ENCODE data around the gene MSH5. TPM values are rescaled to one million over a fixed set of nuclear protein-coding genes. Genes with fewer than 3 reads are reported as not detected.
A peak's percentile ranks its signal among the peaks of the same experiment; 100 is the strongest.

MSH5 gene
- total and polyA plus RNA-seq, 9 of the 15 experiments (the other 6 are each of a cell fraction or from before 2014, with no cell fraction given), result 12.5 to 104 (median 46.6) TPM

DNA sequence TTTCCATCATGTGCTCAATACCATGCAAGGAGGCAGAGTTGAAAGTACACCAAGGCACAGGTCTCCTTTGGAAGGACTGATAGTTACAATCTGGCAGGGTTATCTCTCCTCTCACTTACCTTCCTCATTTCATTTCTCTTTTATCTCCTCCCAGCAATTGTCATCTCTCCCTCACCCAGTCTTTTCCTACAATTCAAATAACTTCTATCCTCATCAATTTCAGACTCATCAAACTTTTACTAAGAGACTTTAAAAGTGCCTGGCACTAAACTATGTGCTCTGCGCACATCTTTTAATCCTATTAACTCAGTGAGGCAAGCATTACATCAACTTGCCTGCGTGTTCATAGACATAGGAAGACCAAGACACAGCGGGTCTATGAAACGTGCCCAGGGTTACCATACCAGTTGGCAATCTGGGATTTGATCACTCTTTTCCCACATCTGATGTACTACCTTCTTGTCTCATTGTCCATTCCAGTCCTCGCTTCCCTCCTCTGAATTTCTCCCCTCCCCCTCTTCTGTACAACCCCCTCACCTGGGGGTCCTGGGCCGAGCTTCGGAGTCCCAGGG lies 54.6 kb downstream of the MSH5 start:
- peak overlapping the region; percentile 22 for H2AFZ ChIP-seq (ENCODE audit: low read depth, low read length)
- BruUV-seq (replicated peaks), result no TSS peak
- H3K4me3 ChIP-seq, result peak overlapping the region; percentile 61
- peaks cover 71% of the 10 kb centered on the region for H3K36me3 ChIP-seq (ENCODE audit: control insufficient read depth, insufficient read depth, low read length)
- POLR2A ChIA-PET, result interaction anchor here (0.6 to 4.3 kb wide), 11 partner anchors 9 to 336 kb away, joined by 3 to 58 read pairs (median 8); partner anchors contain the start of genes BAG6, HSPA1A, HSPA1B and HSPA1L
- 2% methylated on average over 7 of the region's 7 CpGs for WGBS (ENCODE audit: insufficient coverage, low coverage, missing lambda C conversion rate)
- intact Hi-C loops (cut with micrococcal nuclease) (loop anchor here (2.0 kb wide), 3 partner anchors 18 to 60 kb away; partner anchors contain the start of genes HSPA1A, HSPA1L and VWA7), in situ Hi-C loops (cut with MboI) (no loop called here)
- CTCF ChIA-PET (ENCODE audit: low intra/inter-chr PET ratio), result interaction anchor here (0.6 to 2.9 kb wide), 3 partner anchors 36 to 128 kb away, joined by 3 to 24 read pairs (median 3); no protein-coding TSS in a partner anchor
- H3K27ac ChIP-seq (ENCODE audit: extremely low read depth, low read depth, low read length), result peak overlapping the region; percentile 97
- H4K20me1 ChIP-seq (replicated peaks; ENCODE audit: control insufficient read depth, insufficient read depth, low read length), result 0 out of 2 replicates have a peak, but pooled peaks cover 3% of the 10 kb centered on the region
- H3K79me2 ChIP-seq (ENCODE audit: control insufficient read depth, insufficient read depth, low read length), result peaks cover 55% of the 10 kb centered on the region
- H3K9me3 ChIP-seq (replicated peaks; ENCODE audit: control insufficient read depth, insufficient read depth, low read depth, low read length), result no peaks in the 10 kb centered on the region
- no peaks in the 10 kb centered on the region for H3K27me3 ChIP-seq (ENCODE audit: control insufficient read depth in 2 of 2, insufficient read depth in 2 of 2, low read length in 2 of 2)
- peak overlapping the region; percentile 93 to 99 for H3K9ac ChIP-seq (ENCODE audit: insufficient read depth in 1 of 2, low read depth in 2 of 2, low read length in 2 of 2)
- DNase-seq (ENCODE audit: extremely low read depth in 1 of 4, low spot score in 3 of 4) (peak in 3 of 4 experiments; percentile 19 to 64 (median 49)), ATAC-seq (peak; percentile 19), FAIRE-seq (peak; percentile 79)
- peak overlapping the region; percentile 98 for H3K4me2 ChIP-seq (ENCODE audit: insufficient read depth, low read length)
- H3K4me1 ChIP-seq (replicated peaks in 1 of 2; ENCODE audit: control insufficient read depth in 2 of 2, insufficient read depth in 2 of 2, low read length in 2 of 2), result peaks cover 17 to 44% of the 10 kb centered on the region in 2 experiments
- H3K9me1 ChIP-seq (ENCODE audit: control insufficient read depth, insufficient read depth, low read length), result no peaks in the 10 kb centered on the region
- TF ChIP-seq ZBTB17 (CRISPR knock-in tag; IDR thresholded peaks at IDR 0.05) (no peak), FOXK2 (conservative IDR thresholded peaks at IDR 0.05 in 1 of 2, IDR thresholded peaks at IDR 0.05 in 1 of 2; ENCODE audit: low read depth in 2 of 2) (no peak), PHTF2 (CRISPR knock-in tag; IDR thresholded peaks at IDR 0.05) (no peak), SUPT5H (IDR thresholded peaks at IDR 0.05) (no peak), ZNF830 (CRISPR knock-in tag; IDR thresholded peaks at IDR 0.05) (no peak), BCOR (IDR thresholded peaks at IDR 0.05) (peak; percentile 10; the same call in 1 of the 2 replicates), BACH1 (tag; IDR thresholded peaks at IDR 0.05) (0 out of 2 replicates have a peak, but pooled peaks have one; percentile 15), MAZ (CRISPR knock-in tag; conservative IDR thresholded peaks at IDR 0.05 in 1 of 2, IDR thresholded peaks at IDR 0.05 in 1 of 2) (0 out of 4 replicates have a peak, but pooled peaks of 1 of the 2 experiments have one; percentile 50), ZNF232 (CRISPR knock-in tag; IDR thresholded peaks at IDR 0.05) (no peak), RAD21 (CRISPR knock-in tag; conservative IDR thresholded peaks at IDR 0.05 in 1 of 2, IDR thresholded peaks at IDR 0.05 in 1 of 2) (no peak; a peak in 1 of 4 replicates), PATZ1 (CRISPR knock-in tag; IDR thresholded peaks at IDR 0.05; ENCODE audit: borderline replicate concordance) (no peak), MTA2 (IDR thresholded peaks at IDR 0.05; ENCODE audit: low read depth) (no peak; the same call in 1 of the 2 replicates)
- TF ChIP-seq, protein P1, sequence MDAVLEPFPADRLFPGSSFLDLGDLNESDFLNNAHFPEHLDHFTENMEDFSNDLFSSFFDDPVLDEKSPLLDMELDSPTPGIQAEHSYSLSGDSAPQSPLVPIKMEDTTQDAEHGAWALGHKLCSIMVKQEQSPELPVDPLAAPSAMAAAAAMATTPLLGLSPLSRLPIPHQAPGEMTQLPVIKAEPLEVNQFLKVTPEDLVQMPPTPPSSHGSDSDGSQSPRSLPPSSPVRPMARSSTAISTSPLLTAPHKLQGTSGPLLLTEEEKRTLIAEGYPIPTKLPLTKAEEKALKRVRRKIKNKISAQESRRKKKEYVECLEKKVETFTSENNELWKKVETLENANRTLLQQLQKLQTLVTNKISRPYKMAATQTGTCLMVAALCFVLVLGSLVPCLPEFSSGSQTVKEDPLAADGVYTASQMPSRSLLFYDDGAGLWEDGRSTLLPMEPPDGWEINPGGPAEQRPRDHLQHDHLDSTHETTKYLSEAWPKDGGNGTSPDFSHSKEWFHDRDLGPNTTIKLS (IDR thresholded peaks at IDR 0.05; ENCODE audit: borderline replicate concordance, low read depth), result peak; percentile 54; the same call in 1 of the 2 replicates
- TF ChIP-seq, protein P2, sequence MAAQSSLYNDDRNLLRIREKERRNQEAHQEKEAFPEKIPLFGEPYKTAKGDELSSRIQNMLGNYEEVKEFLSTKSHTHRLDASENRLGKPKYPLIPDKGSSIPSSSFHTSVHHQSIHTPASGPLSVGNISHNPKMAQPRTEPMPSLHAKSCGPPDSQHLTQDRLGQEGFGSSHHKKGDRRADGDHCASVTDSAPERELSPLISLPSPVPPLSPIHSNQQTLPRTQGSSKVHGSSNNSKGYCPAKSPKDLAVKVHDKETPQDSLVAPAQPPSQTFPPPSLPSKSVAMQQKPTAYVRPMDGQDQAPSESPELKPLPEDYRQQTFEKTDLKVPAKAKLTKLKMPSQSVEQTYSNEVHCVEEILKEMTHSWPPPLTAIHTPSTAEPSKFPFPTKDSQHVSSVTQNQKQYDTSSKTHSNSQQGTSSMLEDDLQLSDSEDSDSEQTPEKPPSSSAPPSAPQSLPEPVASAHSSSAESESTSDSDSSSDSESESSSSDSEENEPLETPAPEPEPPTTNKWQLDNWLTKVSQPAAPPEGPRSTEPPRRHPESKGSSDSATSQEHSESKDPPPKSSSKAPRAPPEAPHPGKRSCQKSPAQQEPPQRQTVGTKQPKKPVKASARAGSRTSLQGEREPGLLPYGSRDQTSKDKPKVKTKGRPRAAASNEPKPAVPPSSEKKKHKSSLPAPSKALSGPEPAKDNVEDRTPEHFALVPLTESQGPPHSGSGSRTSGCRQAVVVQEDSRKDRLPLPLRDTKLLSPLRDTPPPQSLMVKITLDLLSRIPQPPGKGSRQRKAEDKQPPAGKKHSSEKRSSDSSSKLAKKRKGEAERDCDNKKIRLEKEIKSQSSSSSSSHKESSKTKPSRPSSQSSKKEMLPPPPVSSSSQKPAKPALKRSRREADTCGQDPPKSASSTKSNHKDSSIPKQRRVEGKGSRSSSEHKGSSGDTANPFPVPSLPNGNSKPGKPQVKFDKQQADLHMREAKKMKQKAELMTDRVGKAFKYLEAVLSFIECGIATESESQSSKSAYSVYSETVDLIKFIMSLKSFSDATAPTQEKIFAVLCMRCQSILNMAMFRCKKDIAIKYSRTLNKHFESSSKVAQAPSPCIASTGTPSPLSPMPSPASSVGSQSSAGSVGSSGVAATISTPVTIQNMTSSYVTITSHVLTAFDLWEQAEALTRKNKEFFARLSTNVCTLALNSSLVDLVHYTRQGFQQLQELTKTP (IDR thresholded peaks at IDR 0.05; ENCODE audit: low read depth in 1 of 2, partially characterized antibody in 2 of 2), result peak in 1 of 2 experiments; percentile 42
